SK-N-SH (cell line): ENCODE results near the gene SKA2. TPM values are rescaled to one million over a fixed set of nuclear protein-coding genes. Genes with fewer than 3 reads are reported as not detected.
A peak's percentile ranks its signal among the peaks of the same experiment; 100 is the strongest.

Experiments
- CTCF ChIA-PET: fragments of 300-600, 350-600 bp; formaldehyde crosslinking; extraction: SDS; loops from one replicate; lab custom pipeline; 2021; lab: Yijun Ruan, JAX
- POLR2A ChIA-PET: fragments of 350-600 bp; sonication (Branson Sonifier 250); formaldehyde crosslinking; extraction: SDS; loops from one replicate; lab custom pipeline; 2020; ENCODE audit warnings: antibody characterized with exemption, inconsistent platforms; lab: Yijun Ruan, JAX
- DNase-seq: peaks from one replicate; pipeline ENCODE4 v3.0.0; 2012
- H2AFZ ChIP-seq: fragments of 200-600 bp; sonication (generic); 2 replicates; pipeline ENCODE4 v1.8.1; 2016; ENCODE audit warnings: antibody characterized with exemption, mild to moderate bottlenecking, low read depth
- H3F3A ChIP-seq: fragments of 200-600 bp; sonication (generic); replicated peaks from 2 replicates; pipeline ENCODE3; 2016; ENCODE audit warnings: antibody characterized with exemption, mild to moderate bottlenecking; ENCODE audit not compliant: insufficient read depth
- H3K27ac ChIP-seq, 2 experiments: fragments of 200-500 bp in 1 of 2; fragments of 200-600 bp in 1 of 2; sonication (Bioruptor generic) in 1 of 2; sonication (generic), shearing (Covaris generic) in 1 of 2; 2 replicates each; pipeline versions ENCODE4 v1.5.1 to v1.6.1; 2014 to 2016; ENCODE audit warnings: low read depth in 2 of 2, inconsistent platforms in 1 of 2, low read length in 1 of 2, mild to moderate bottlenecking in 1 of 2, mixed read lengths in 1 of 2
- H3K27me3 ChIP-seq: fragments of 200-600 bp; sonication (generic), shearing (Covaris generic); 2 replicates; pipeline ENCODE4 v1.6.1; 2016; ENCODE audit warnings: mixed run types; ENCODE audit not compliant: insufficient read depth
- H3K36me3 ChIP-seq, 2 experiments: fragments of 200-500 bp in 1 of 2; fragments of 200-600 bp in 1 of 2; sonication (Bioruptor generic) in 1 of 2; sonication (generic) in 1 of 2; replicated peaks in 1 of 2; 2 replicates each; pipeline versions ENCODE3 to v1.5.1; 2014 to 2016; ENCODE audit warnings: low read length in 1 of 2, mild to moderate bottlenecking in 1 of 2; ENCODE audit not compliant: insufficient read depth in 2 of 2, control insufficient read depth in 1 of 2
- H3K4me1 ChIP-seq, 2 experiments: fragments of 200-500 bp in 1 of 2; fragments of 200-600 bp in 1 of 2; sonication (Bioruptor generic) in 1 of 2; sonication (generic), shearing (Covaris generic) in 1 of 2; 2 replicates each; pipeline versions ENCODE4 v1.5.1 to v1.6.1; 2014 to 2016; ENCODE audit warnings: low read depth in 1 of 2, low read length in 1 of 2, mixed run types in 1 of 2; ENCODE audit not compliant: insufficient read depth in 2 of 2, control insufficient read depth in 1 of 2
- H3K4me2 ChIP-seq: fragments of 200-600 bp; sonication (generic), shearing (Covaris generic); 2 replicates; pipeline ENCODE4 v1.6.1; 2017; ENCODE audit warnings: mixed run types
- H3K4me3 ChIP-seq, 2 experiments: fragments of 200-500 bp in 1 of 2; fragments of 200-600 bp in 1 of 2; sonication (Bioruptor generic) in 1 of 2; sonication (generic), shearing (Covaris generic) in 1 of 2; 2 replicates each; pipeline versions ENCODE4 v1.5.1 to v1.8.1; 2014 to 2016; ENCODE audit warnings: low read depth in 2 of 2, inconsistent platforms in 1 of 2, low read length in 1 of 2, mild to moderate bottlenecking in 1 of 2, mixed read lengths in 1 of 2, moderate library complexity in 1 of 2
- H3K79me2 ChIP-seq: fragments of 200-600 bp; sonication (generic); 2 replicates; pipeline ENCODE4 v1.8.1; 2017; ENCODE audit warnings: mild to moderate bottlenecking; ENCODE audit not compliant: insufficient read depth
- H3K9ac ChIP-seq: fragments of 200-600 bp; sonication (generic); 2 replicates; pipeline ENCODE4 v1.6.1; 2017; ENCODE audit warnings: mixed run types
- H3K9me2 ChIP-seq: fragments of 200-600 bp; sonication (generic); 2 replicates; pipeline ENCODE4 v1.6.1; 2017; ENCODE audit warnings: mixed run types
- H3K9me3 ChIP-seq: fragments of 200-600 bp; sonication (generic); 2 replicates; pipeline ENCODE4 v1.6.1; 2017; ENCODE audit warnings: mixed run types, mild to moderate bottlenecking, moderate library complexity
- H4K20me1 ChIP-seq: fragments of 200-600 bp; sonication (generic); 2 replicates; pipeline ENCODE4 v1.6.1; 2017; ENCODE audit warnings: mild to moderate bottlenecking, mixed run types; ENCODE audit not compliant: insufficient read depth
- CHD2 ChIP-seq: fragments of 150-350 bp; IDR thresholded peaks from 2 replicates; pipeline ENCODE4 v1.6.1; 2018; ENCODE audit warnings: low read length; ENCODE audit not compliant: partially characterized antibody
- EP300 ChIP-seq, 2 experiments: IDR thresholded peaks; 2 replicates each; pipeline versions ENCODE4 v1.4.0 to v1.6.1; 2012; ENCODE audit warnings: borderline replicate concordance in 1 of 2, low read depth in 1 of 2, low read length in 1 of 2
- EZH2phosphoT487 ChIP-seq: fragments of 200-600 bp; sonication (generic); IDR thresholded peaks from 2 replicates; pipeline ENCODE4 v1.6.1; 2017; ENCODE audit warnings: low read depth, mixed run types, mild to moderate bottlenecking, antibody characterized with exemption, moderate library complexity, borderline replicate concordance
- FOXJ3 ChIP-seq: sonication (generic); formaldehyde crosslinking; IDR thresholded peaks from 2 replicates; pipeline ENCODE4 v1.5.1; 2020; ENCODE audit warnings: mild to moderate bottlenecking, missing genetic modification reagents
- GABPA ChIP-seq: IDR thresholded peaks from 2 replicates; pipeline ENCODE4 v1.4.0; 2012; ENCODE audit warnings: low read depth, mild to moderate bottlenecking
- GATA2 ChIP-seq: sonication (generic); formaldehyde crosslinking; IDR thresholded peaks from 2 replicates; pipeline ENCODE4 v1.5.0; 2020; ENCODE audit warnings: mild to moderate bottlenecking, missing genetic modification reagents
- JUND ChIP-seq: IDR thresholded peaks from 2 replicates; pipeline ENCODE4 v1.4.0; 2012
- MAX ChIP-seq: IDR thresholded peaks from 2 replicates; pipeline ENCODE4 v1.4.0; 2012; ENCODE audit warnings: low read depth
- MEF2A ChIP-seq: IDR thresholded peaks from 2 replicates; pipeline ENCODE4 v1.4.0; 2012; ENCODE audit warnings: low read depth, borderline replicate concordance
- POLR2AphosphoS5 ChIP-seq: IDR thresholded peaks from 2 replicates; pipeline ENCODE4 v1.6.1; 2012; ENCODE audit warnings: low read depth, low read length
- RAD21 ChIP-seq: IDR thresholded peaks from 2 replicates; pipeline ENCODE4 v1.6.1; 2012; ENCODE audit warnings: mild to moderate bottlenecking, low read length
- RCOR1 ChIP-seq: fragments of 150-350 bp; IDR thresholded peaks from 2 replicates; pipeline ENCODE4 v1.6.1; 2017; ENCODE audit warnings: antibody characterized with exemption, low read length
- RXRA ChIP-seq: IDR thresholded peaks from 2 replicates; pipeline ENCODE4 v1.4.0; 2012; ENCODE audit warnings: low read depth, mild to moderate bottlenecking, borderline replicate concordance
- SMC3 ChIP-seq: IDR thresholded peaks from 2 replicates; pipeline ENCODE4 v1.6.1; 2012; ENCODE audit warnings: low read depth, low read length, improper control_type of control experiment
- TCF12 ChIP-seq: IDR thresholded peaks from 2 replicates; pipeline ENCODE4 v1.4.0; 2012
- ZBTB33 ChIP-seq: IDR thresholded peaks from 2 replicates; pipeline ENCODE4 v1.4.0; 2012; ENCODE audit warnings: low read depth, borderline replicate concordance
- WGBS: methylation state at CpG from one replicate; pipeline ENCODE4 v1.1.6; 2017; ENCODE audit warnings: low lambda C conversion rate; 5-methylcytosine and 5-hydroxymethylcytosine counted together
- polyA plus RNA-seq, 3 experiments: library from polyadenylated mRNA; depleted of rRNA; stranded (reverse); fragments of >200 nt; gene quantifications; 2 replicates each; pipeline ENCODE4 v1.2.3, GENCODE V29; 2012
- TF ChIP-seq, protein P1 (sequence below): fragments of 200-600 bp; sonication (generic); IDR thresholded peaks from 2 replicates; pipeline ENCODE4 v1.6.1; 2017; ENCODE audit warnings: antibody characterized with exemption, mild to moderate bottlenecking, moderate library complexity
- TF ChIP-seq, protein P2 (sequence below): fragments of 150-350 bp; IDR thresholded peaks from 2 replicates; pipeline ENCODE4 v1.6.1; 2016; ENCODE audit warnings: mild to moderate bottlenecking, low read depth, low read length

The SKA2 gene
- polyA plus RNA-seq, 1 of the 3 experiments (the other 2 are of a cell fraction), result 12.8 TPM

GRCh38 chr17:59073972-59074371 is 81.0 kb downstream of the SKA2 start:
- 92% methylated on average over 1 of the region's 1 CpG for WGBS
- H3K27me3 ChIP-seq, result no peaks in the 10 kb centered on the region
- no peaks in the 10 kb centered on the region; the same call in 1 of the 2 replicates for H3K79me2 ChIP-seq
- H3K9me2 ChIP-seq, result no peaks in the 10 kb centered on the region
- H4K20me1 ChIP-seq, result no peaks in the 10 kb centered on the region
- TF ChIP-seq GABPA (no peak), GATA2 (CRISPR knock-in tag) (no peak), TCF12 (no peak), EP300 (IDR thresholded peaks at IDR 0.05; ENCODE audit: borderline replicate concordance in 1 of 2, low read depth in 1 of 2, low read length in 1 of 2) (no peak), MEF2A (no peak), POLR2AphosphoS5 (no peak), JUND (no peak), FOXJ3 (no peak), RAD21 (no peak), RCOR1 (no peak), SMC3 (no peak), MAX (no peak), ZBTB33 (no peak), CHD2 (no peak), EZH2phosphoT487 (no peak), RXRA (no peak)
- TF ChIP-seq, protein P1, sequence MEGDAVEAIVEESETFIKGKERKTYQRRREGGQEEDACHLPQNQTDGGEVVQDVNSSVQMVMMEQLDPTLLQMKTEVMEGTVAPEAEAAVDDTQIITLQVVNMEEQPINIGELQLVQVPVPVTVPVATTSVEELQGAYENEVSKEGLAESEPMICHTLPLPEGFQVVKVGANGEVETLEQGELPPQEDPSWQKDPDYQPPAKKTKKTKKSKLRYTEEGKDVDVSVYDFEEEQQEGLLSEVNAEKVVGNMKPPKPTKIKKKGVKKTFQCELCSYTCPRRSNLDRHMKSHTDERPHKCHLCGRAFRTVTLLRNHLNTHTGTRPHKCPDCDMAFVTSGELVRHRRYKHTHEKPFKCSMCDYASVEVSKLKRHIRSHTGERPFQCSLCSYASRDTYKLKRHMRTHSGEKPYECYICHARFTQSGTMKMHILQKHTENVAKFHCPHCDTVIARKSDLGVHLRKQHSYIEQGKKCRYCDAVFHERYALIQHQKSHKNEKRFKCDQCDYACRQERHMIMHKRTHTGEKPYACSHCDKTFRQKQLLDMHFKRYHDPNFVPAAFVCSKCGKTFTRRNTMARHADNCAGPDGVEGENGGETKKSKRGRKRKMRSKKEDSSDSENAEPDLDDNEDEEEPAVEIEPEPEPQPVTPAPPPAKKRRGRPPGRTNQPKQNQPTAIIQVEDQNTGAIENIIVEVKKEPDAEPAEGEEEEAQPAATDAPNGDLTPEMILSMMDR, result no peak
- TF ChIP-seq, protein P2, sequence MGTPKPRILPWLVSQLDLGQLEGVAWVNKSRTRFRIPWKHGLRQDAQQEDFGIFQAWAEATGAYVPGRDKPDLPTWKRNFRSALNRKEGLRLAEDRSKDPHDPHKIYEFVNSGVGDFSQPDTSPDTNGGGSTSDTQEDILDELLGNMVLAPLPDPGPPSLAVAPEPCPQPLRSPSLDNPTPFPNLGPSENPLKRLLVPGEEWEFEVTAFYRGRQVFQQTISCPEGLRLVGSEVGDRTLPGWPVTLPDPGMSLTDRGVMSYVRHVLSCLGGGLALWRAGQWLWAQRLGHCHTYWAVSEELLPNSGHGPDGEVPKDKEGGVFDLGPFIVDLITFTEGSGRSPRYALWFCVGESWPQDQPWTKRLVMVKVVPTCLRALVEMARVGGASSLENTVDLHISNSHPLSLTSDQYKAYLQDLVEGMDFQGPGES, result no peak
- TF ChIP-seq, all 33 proteins: peak for 0
- Histone ChIP-seq H3F3A (peaks cover 5% of the 10 kb centered on the region), H3K4me3 (no peak overlapping the region), H3K27ac (peak overlapping the region in 1 of 2 experiments; percentile 35; a peak in 2 of 4 replicates), H3K4me2 (no peak overlapping the region), H2AFZ (no peak overlapping the region), H3K9me3 (no peaks in the 10 kb centered on the region), H3K9ac (no peak overlapping the region), H3K4me1 (peaks cover 0 to 3% of the 10 kb centered on the region in 2 experiments; a peak in 1 of 4 replicates), H3K36me3 (peaks cover 55 to 85% of the 10 kb centered on the region in 2 experiments)
- DNase-seq, result no peak
- POLR2A ChIA-PET, result no interaction called here
- CTCF ChIA-PET, result interaction anchor here (0.9 kb wide), 1 partner anchor 12 kb away, joined by 3 read pairs; no protein-coding TSS in a partner anchor
